ENCODE results near the gene RSRC1.
"Not testable (repeated sequence)": the region's sequence is repeated elsewhere in the genome, so short reads cannot be mapped to it uniquely, and the experiment has no call there.

The RSRC1 gene

GRCh38 chr3:158489181-158489580, 379.3 kb downstream of the RSRC1 start:
- FAIRE-seq (no peak), DNase-seq (ENCODE audit: insufficient read length) (no peak)
- TF ChIP-seq TAF1 (IDR thresholded peaks at IDR 0.05; ENCODE audit: borderline replicate concordance, low read depth, low read length) (no peak), POLR2AphosphoS5 (IDR thresholded peaks at IDR 0.05; ENCODE audit: low read depth, low read length) (no peak), POLR2A (IDR thresholded peaks at IDR 0.05; ENCODE audit: low read depth, low read length) (no peak)

GRCh38 chr3:158491968-158492367, 382.1 kb downstream of the RSRC1 start:
- FAIRE-seq = no peak
- DNase-seq (ENCODE audit: insufficient read length) = no peak
- TF ChIP-seq POLR2A (IDR thresholded peaks at IDR 0.05; ENCODE audit: low read depth, low read length) = no peak
- no peak for TF ChIP-seq TAF1 (IDR thresholded peaks at IDR 0.05; ENCODE audit: borderline replicate concordance, low read depth, low read length)
- TF ChIP-seq POLR2AphosphoS5 (IDR thresholded peaks at IDR 0.05; ENCODE audit: low read depth, low read length) = no peak

GRCh38 chr3:158492685-158493084, 382.8 kb downstream of the RSRC1 start:
- FAIRE-seq (no peak), DNase-seq (ENCODE audit: insufficient read length) (no peak)
- TF ChIP-seq TAF1 (IDR thresholded peaks at IDR 0.05; ENCODE audit: borderline replicate concordance, low read depth, low read length) (no peak), POLR2A (IDR thresholded peaks at IDR 0.05; ENCODE audit: low read depth, low read length) (no peak)

- TF ChIP-seq TAF1 (IDR thresholded peaks at IDR 0.05; ENCODE audit: borderline replicate concordance, low read depth, low read length) (no peak), POLR2A (IDR thresholded peaks at IDR 0.05; ENCODE audit: low read depth, low read length) (no peak), POLR2AphosphoS5 (IDR thresholded peaks at IDR 0.05; ENCODE audit: low read depth, low read length) (no peak)
- FAIRE-seq (no peak), DNase-seq (ENCODE audit: insufficient read length) (no peak)
Measured at GRCh38 chr3:158493931-158494330, 384.0 kb downstream of the RSRC1 start.

GRCh38 chr3:158494673-158495072, 384.8 kb downstream of the RSRC1 start:
- TF ChIP-seq POLR2AphosphoS5 (IDR thresholded peaks at IDR 0.05; ENCODE audit: low read depth, low read length) (no peak), TAF1 (IDR thresholded peaks at IDR 0.05; ENCODE audit: borderline replicate concordance, low read depth, low read length) (no peak), POLR2A (IDR thresholded peaks at IDR 0.05; ENCODE audit: low read depth, low read length) (no peak)
- no peak for DNase-seq (ENCODE audit: insufficient read length)
- no peak for FAIRE-seq

GRCh38 chr3:158495398-158495902, 385.6 kb downstream of the RSRC1 start:
- not testable (repeated sequence) for FAIRE-seq; DNase-seq (ENCODE audit: insufficient read length)

GRCh38 chr3:158505117-158505516, 395.2 kb downstream of the RSRC1 start:
- TF ChIP-seq POLR2AphosphoS5 (IDR thresholded peaks at IDR 0.05; ENCODE audit: low read depth, low read length) (no peak), TAF1 (IDR thresholded peaks at IDR 0.05; ENCODE audit: borderline replicate concordance, low read depth, low read length) (no peak), POLR2A (IDR thresholded peaks at IDR 0.05; ENCODE audit: low read depth, low read length) (no peak)
- FAIRE-seq (no peak), DNase-seq (ENCODE audit: insufficient read length) (no peak)

GRCh38 chr3:158506456-158506855, 396.6 kb downstream of the RSRC1 start:
- no peak for DNase-seq (ENCODE audit: insufficient read length)
- no peak for TF ChIP-seq POLR2A (IDR thresholded peaks at IDR 0.05; ENCODE audit: low read depth, low read length)
- no peak for TF ChIP-seq POLR2AphosphoS5 (IDR thresholded peaks at IDR 0.05; ENCODE audit: low read depth, low read length)
- TF ChIP-seq TAF1 (IDR thresholded peaks at IDR 0.05; ENCODE audit: borderline replicate concordance, low read depth, low read length) = no peak
- FAIRE-seq = no peak

- TF ChIP-seq TAF1 (IDR thresholded peaks at IDR 0.05; ENCODE audit: borderline replicate concordance, low read depth, low read length) (no peak), POLR2A (IDR thresholded peaks at IDR 0.05; ENCODE audit: low read depth, low read length) (no peak)
- peak; percentile 27 for FAIRE-seq
- no peak for DNase-seq (ENCODE audit: insufficient read length)
Measured at GRCh38 chr3:158508481-158508880, 398.6 kb downstream of the RSRC1 start.

- FAIRE-seq (no peak), DNase-seq (ENCODE audit: insufficient read length) (no peak)
- no peak for TF ChIP-seq TAF1 (IDR thresholded peaks at IDR 0.05; ENCODE audit: borderline replicate concordance, low read depth, low read length)
- no peak for TF ChIP-seq POLR2AphosphoS5 (IDR thresholded peaks at IDR 0.05; ENCODE audit: low read depth, low read length)
- TF ChIP-seq POLR2A (IDR thresholded peaks at IDR 0.05; ENCODE audit: low read depth, low read length) = no peak
Measured at GRCh38 chr3:158509891-158510290, 400.0 kb downstream of the RSRC1 start.

- DNase-seq (ENCODE audit: insufficient read length); FAIRE-seq: not testable (repeated sequence)
Measured at GRCh38 chr3:158516729-158517128, 406.8 kb downstream of the RSRC1 start.

GRCh38 chr3:158519776-158520175, 409.9 kb downstream of the RSRC1 start:
- no peak for FAIRE-seq
- no peak for DNase-seq (ENCODE audit: insufficient read length)
- TF ChIP-seq POLR2AphosphoS5 (IDR thresholded peaks at IDR 0.05; ENCODE audit: low read depth, low read length) (no peak), TAF1 (IDR thresholded peaks at IDR 0.05; ENCODE audit: borderline replicate concordance, low read depth, low read length) (no peak), POLR2A (IDR thresholded peaks at IDR 0.05; ENCODE audit: low read depth, low read length) (no peak)

- DNase-seq (ENCODE audit: insufficient read length) (no peak), FAIRE-seq (no peak)
- TF ChIP-seq POLR2AphosphoS5 (IDR thresholded peaks at IDR 0.05; ENCODE audit: low read depth, low read length) (no peak), POLR2A (IDR thresholded peaks at IDR 0.05; ENCODE audit: low read depth, low read length) (no peak), TAF1 (IDR thresholded peaks at IDR 0.05; ENCODE audit: borderline replicate concordance, low read depth, low read length) (no peak)
Measured at GRCh38 chr3:158520433-158520832, 410.5 kb downstream of the RSRC1 start.

All from GM12892 (cell line).